Inferior parietal cortex (tissue), 1 donor: ENCODE data around the gene RNLS.
"Not testable (repeated sequence)": the region's sequence is repeated elsewhere in the genome, so short reads cannot be mapped to it uniquely, and the experiment has no call there.

Source experiments
- DNase-seq: peaks from one replicate; pipeline ENCODE4 v3.0.0-alpha.2; 2016; ENCODE audit errors: extremely low spot score

The RNLS gene

DNA sequence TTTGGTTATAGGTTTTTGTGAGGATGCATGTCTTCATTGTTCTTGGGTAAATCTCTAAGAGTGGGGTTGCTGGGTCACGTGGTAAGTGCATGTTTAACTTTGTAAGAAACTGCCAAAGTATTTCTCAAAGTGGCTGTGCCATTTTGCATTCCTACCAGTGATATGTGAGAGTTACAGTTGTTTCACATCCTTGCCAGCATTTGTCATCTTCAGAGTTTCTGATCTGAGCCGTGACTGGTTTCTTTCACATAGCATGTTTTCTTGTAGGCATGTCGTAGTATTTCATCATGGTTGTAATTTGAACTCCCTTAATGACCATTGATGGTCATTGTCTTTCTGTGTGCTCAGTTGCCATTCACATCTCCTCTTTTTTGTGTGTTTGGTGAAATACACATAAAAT lies 286.0 kb downstream of the RNLS start:
- DNase-seq, result no peak

DNA sequence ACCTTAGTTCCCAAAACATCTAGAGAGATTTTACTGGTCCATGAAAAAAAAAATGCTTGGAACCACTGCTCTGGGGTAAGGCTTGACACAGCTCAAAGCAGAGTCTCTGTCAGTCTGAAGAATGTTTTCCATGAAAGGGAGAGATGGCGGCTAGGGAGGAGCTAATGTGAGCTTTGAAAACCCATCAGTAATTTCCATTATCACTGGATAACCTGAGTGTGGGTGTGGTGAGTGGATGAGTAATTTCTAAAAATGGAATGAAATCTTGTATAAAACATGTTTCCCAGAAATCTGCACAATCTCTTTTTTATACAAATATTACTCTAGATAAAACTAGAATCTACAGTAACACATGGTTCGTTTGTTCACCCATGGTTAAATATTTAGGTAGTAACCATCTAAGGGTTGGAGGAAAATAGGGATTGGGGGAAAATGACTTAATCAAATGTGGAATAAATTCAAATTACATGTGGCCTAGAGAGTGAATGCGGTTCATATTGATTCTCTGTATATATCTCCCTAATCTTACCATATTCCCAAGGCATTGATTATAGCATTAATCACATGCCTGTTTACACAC lies 289.4 kb downstream of the RNLS start:
- DNase-seq, result no peak

DNA sequence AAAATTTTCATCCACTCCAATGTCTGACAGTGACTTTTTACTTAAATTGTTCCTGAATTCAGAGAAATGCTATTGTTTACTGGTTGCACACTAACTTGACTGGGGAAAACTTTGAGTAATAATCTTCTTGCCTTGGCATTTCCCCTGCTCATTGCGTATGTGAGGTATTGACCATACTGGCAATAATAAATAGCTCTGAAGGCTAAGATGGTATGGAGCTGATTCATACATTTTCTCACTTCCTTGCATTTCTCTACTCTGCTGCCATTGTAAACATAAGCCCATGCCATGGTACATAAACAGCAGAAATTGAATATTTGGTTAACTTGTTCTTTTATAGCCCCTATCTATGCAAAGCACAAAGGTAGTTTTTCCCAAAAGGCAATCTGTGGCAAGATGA lies 290.0 kb downstream of the RNLS start:
- DNase-seq, result no peak

DNA sequence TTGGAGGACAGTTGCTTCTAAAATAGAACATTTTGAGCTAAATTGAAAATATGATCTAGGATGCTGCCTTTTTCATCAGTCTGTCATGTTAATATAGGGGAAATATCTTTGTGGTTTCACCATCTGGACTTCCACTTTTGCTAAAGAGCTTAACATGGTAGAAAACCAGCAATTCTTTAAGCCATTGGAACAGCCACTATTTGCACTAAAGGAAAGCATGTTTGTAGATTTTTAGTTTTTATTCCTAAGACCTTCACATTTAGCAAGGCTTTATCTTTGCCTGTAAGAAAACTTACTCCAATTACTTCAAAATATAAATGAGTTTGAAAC lies 291.0 kb downstream of the RNLS start:
- no peak for DNase-seq

DNA sequence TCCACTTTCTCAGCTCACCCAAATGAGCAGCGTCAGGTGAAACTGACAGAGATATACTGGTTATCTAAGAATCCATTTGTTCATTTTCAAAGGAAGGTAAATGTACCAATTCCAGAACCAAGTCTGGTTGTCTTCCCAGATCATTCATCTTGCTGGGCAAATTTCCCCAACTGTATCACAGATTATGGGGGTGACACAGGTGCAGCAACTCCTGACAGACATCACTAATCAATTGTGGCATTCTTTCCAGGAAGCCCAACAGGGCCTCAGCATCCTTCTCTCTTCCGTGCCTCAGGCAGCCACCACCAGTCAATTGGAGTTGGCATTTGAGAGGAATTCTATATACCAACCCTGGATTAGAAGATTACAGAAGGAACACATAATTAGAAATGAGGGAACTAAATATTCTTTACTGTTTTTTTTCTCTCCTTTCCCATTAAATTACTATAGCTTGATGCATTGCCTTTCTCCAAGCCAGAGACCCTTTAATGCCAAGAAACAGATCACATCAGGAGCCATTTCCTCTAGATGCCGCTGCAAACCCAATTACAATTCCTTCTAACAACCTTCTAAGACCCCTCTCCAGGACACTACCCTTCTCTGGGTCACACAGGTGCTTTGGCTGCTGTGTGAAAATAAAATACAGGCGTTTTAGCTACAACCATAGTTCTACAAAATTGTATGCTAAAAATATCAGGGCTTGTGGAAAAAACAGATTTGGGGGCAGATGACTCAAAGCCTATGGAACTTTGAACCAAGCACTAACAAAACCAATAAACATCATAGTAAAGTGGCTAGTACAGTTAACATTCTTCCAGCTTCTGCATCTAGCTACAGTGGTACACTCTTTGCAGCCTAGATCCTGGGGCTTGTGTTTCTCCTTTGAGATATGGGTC lies 291.6 kb downstream of the RNLS start:
- DNase-seq, result no peak

DNA sequence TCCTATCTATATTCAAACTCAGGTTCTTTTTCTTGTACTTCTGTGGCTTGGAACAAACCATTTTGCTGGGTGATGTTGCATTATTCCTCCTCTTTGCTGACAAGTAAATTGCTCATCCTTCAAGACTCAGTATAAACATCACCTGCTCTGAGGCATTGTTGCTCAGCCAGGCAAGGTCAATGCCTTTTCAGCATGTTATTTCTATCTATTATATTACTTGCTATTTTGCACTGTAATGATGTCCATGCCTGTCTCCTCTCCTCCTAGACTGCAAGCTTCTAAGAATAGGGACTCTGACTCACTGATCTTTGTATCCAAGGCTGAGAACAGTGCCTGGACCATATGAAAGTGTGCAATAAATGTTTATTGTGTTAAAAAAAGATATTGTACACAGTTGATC lies 293.8 kb downstream of the RNLS start:
- DNase-seq, result no peak

DNA sequence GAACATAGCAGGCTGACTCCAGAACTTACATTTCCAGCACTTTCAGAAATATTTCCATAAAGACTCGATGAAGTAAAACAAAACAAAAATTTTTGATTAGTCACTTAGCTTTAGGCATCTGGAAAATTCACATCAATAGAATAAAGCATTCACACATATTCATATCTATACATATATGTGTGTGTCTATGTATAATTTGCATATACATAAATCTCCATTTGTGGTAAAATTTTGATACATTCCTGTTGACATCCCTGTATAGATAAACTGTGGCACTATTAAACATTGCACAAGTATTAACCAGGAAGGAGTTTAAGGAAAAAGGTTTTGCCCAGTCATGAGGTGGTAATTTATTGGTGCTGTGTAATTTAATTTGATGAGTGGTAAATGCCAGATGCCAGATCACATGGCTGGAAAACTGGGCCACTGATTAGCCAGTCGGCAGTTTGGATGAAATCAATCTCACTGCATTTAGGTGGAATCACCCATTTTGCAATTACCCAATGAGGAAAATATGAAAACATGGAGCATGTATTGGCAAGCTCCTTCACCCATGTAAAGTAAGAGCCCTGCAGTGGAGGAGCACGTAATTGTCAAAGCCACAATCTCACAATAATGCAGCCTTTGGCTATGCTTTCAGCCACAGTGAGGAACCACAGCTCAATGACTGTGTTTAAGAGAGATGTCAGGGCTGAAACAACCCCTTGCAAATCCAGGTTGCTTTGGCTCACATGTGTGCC lies 294.6 kb downstream of the RNLS start:
- no peak for DNase-seq

DNA sequence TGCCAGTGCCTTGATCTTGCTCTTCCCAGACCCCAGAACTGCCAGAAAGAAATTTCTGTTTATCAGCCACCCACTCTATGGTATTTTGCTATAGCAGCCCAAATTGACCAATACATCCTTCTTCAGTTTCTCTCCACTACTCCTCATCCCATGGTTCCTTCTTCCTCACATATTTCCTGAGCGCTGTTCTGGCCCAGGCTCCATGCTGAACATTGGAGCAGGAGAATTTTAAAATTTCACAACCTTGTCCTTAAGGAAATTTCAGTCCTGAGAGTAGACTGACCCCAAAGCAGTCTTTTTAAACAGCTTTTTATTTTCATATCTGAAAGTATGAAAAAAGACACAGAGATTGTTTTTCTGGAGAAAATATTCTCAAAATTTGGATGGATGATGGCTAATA lies 297.1 kb downstream of the RNLS start:
- no peak for DNase-seq

DNA sequence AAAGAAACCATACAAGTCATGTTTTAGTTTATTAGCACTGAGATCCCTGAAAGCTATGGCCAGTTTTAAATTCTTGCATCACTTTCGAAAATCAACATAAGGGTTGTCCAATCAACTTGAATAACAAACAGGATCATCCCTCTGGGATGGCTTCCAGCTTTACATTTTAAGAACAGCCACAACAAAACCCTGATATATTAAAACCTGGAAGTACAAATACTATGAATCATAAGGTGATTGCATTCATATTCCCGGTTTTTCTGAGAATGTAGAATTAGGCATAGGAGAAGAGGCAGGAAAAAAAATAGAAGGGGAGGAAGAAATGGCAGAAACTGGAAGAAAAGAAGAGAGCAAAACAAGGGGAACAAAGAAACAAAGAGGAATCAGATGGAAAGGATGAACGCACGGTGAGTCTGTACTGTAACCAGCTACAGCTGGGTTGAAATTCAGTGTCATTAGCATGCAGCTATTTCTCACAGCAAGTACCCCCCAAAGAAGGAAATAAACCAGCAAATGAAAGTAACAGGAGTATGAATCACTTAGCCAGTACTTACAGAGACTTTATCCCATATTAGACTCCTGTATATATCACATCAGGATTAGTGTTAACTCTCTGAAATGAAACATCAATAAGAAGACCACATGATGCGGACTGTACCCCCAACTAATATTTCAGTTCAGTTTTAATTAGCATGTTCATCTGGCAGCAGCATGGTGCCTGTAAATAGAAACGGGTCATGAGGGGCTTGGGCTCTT lies 301.3 kb downstream of the RNLS start:
- DNase-seq, result no peak

DNA sequence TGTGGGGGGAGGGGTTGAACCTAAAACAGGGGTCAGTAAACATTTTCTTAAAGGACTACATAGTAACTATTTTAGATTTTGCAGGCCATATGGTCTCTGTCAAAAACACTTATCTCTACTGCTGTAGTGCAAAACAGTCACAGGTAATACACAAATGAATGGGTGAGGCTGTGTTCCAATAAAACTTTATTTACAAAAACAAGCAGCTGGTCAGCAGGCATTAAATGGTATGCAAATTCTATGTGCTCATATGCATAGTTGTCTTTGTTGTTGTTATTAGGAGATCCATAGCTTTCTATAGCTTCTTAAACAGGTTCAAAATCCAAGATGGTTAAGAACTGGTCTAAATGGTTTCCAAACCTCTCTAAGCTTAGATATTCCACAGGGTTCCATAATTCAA lies 302.6 kb downstream of the RNLS start:
- DNase-seq, result no peak

DNA sequence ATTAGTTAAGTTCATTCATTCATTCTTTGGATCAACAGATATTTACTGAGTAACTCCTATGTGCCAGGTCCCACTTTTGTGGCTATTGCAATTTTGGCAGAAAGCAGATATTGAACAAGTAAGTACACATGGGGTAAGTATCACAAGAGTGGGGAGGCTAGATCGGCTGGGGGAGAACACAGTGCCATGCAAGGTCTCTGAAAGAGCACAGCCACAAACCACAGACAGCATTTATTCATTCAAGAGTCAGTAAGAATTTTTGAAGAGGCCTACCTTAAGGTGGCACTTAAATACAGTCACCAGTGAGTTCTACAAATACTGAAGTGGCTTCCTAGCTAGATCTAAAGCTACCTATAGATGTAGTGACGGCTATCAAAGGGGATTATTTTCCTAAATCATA lies 304.2 kb downstream of the RNLS start:
- no peak for DNase-seq

DNA sequence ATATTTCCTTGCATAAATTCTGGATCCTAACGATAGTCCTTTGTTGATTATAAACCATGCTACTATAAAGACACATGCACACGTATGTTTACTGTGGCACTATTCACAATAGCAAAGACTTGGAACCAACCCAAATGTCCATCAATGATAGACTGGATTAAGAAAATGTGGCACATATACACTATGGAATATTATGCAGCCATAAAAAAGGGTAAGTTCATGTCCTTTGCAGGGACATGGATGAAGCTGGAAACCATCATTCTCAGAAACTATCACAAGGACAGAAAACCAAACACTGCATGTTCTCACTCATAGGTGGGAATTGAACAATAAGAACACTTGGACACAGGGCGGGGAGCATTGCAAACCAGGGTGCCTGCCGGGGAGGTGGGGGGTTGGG lies 306.2 kb downstream of the RNLS start:
- not testable (repeated sequence) for DNase-seq

DNA sequence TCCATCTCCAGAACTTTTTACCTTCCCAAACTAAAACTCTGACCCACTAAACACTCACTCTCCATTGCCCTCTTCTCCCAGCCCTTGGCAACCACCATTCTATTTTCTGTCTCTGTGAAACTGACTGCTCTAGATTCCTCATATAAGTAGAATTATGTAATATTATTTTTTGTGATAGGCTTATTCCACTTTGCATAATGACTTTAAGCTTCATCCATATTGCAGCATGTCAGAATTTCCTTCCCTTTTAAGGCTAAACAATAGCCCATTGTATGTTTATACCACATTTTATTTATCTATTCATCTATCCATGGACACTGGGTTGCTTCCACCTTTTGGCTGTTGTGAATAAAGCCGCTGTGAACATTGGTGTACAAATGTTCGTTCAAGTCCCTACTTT lies 308.8 kb downstream of the RNLS start:
- no peak for DNase-seq

DNA sequence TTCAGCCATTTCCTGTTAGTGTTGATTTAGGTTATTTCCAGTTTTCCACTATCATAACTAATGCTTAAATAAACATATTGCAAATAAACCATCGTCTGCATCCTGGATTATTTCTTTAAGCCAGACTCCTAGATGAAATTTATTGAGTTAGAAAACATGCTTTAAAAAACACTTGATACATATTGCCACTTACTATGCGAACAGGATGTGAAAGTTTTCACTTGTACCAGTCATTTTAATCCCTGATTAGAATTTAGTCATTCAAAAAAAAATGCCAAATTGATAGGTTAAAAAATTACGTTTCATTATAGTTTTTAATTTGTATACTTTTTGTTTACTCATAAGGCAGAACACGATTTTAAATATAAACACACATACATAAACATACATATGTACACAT lies 309.6 kb downstream of the RNLS start:
- DNase-seq, result no peak

DNA sequence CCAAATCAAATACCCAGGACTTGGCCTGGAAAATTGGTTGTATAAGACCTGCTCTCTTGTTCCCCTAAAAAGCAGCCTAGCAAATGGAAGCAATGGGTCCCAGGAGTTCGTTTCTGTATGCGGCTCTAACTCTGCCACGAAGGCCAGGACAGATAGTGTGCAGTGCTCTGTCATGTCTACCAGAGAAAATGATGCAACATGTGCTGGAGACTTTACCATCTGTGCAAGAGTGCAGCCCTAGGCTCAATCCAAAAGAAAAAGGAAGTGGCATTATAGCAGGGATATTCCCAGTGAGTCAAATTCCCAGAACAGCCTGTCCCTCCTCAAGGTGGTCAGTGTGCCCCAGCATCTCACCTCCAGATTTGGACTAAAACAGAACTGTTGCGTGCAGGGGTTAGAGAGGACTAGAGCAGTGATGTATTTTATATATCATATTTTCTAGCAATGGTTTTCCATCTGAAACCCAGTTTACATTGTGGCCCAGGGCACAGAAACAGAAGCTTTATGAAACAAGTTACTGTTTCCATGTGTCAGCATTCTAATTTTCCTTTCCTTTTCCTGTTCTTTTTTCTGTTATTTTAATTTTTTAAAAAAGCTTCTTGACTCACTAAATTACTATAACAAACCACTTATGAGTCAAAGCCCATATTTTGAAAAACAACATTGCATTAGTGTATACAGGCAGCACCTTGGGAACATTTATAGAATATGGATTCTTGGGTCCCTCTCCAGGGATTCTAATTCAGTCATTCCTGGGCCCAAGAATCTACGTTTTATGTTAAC lies 311.2 kb downstream of the RNLS start:
- DNase-seq, result no peak

DNA sequence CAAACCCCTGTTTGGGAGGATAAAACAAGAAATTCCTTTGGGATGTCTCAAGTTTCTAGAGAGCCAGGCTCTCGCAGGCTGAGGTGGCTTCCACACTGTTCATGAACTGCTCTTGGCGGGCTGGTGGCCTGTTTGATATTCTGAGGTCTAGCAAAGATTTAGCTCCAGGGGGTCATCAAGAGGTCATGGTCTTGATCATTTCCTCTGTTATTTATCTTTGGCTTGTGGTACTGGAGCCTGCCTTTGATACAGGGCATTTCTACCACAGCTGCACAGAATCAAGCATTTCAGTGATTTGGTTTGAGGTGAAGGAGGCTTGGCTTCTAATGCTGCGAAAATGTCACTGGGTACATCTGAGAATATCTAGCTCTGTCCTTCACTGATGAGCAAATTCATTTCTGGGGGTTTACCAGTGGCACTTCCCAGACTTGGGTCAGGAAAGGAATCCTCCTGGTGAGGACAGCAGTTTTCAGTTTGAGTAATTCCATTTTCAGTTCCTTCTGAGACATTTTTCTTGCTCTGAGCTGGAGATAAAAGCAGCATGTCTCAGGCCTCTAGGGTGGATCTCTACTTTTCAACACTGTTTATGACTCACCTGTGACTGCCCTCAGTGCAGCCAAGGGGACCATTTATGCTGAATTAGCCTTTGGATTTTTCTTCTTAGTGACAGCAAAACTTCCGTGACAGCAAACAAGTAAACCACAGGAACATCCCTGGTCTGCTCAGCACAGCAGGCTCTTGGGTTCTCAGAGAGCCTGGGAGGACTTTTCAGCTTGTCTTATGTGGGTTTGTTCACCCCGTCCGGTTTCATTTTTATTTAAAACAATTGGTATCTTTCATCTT lies 312.0 kb downstream of the RNLS start:
- no peak for DNase-seq

DNA sequence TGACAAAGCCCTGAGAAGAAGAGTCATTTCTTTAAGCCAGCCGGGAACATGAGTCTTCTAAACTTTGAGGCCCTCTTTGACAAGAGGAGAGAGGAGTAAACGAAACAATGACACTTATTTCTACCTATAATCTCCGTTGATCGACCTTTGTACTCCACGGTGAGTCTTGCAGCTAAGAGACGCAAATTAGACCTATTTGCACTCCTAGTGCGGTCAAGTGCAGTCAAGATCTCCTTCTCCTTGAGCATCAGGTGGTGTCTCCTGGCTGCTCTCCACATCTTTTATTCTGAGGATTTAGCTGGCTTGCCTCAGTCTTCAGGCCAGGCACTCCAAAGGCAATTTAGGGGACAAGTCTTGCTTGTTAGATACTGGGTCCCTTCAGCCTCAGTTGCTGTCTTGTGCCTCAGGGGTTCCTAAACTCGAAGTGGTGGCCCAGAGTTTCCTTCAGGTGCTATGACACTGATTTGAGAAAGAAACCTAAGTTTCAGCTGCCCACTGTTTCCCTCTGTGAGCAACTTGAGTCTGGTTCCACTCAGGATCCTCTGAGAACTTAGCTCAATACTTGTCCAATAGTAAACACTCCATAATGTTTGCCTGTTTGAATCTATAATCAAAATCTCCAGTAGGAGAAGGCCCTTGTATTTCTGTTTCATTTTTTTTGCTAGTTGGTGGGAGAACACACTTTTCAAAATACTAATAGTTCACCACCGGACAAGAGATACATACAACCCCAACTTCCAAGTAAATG lies 312.9 kb downstream of the RNLS start:
- DNase-seq, result no peak

DNA sequence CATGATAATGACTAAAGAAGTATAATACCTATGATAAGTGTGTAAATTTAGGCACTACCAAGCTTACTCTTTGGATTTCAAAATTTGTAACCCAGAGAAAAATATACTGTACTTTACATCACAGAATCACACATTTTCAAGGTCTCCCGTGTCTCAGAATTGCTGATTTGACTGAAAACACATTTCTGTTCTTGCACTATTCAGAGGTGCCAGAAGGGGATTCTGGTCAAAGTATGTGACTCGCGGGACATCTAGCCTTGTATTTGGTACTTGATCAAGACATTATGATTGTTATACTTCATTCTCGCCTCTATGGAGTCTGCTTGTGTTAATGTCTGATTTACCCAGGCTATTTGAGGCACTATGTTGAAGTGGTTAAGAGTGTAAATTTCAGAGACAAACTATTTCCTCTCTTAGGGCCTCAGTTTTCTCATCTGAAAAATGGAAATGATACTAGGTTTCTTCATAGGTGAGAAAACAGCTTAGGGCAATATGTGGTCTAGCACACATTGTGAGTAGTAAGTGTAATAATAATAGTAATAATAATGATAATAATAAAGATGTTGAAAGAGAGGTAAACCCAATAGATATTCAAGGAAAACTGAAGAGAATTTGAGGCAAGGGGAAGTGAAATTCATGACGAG lies 320.4 kb downstream of the RNLS start:
- DNase-seq, result no peak

DNA sequence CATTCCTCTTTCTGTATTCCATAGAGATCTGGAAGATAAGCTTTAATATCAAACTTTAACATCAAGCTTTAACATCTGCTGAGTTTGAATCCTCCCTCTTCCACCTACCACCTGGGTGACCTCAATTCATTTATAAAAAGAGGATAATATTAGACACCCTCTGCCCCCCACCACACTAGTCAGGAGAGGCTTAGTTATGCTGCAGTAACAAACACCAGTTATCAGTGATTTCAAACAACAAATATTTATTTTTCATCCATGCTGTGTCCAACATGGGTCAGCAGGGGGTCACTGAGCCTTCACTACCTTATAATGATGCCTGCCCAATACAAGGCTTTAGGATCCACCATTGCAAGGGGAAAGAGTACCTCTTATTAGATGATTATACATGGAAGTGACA lies 322.0 kb downstream of the RNLS start:
- DNase-seq, result no peak
